ENCODE results near the gene CTAG1A.
"Not testable (repeated sequence)": the region's sequence is repeated elsewhere in the genome, so short reads cannot be mapped to it uniquely, and the experiment has no call there.

DNA sequence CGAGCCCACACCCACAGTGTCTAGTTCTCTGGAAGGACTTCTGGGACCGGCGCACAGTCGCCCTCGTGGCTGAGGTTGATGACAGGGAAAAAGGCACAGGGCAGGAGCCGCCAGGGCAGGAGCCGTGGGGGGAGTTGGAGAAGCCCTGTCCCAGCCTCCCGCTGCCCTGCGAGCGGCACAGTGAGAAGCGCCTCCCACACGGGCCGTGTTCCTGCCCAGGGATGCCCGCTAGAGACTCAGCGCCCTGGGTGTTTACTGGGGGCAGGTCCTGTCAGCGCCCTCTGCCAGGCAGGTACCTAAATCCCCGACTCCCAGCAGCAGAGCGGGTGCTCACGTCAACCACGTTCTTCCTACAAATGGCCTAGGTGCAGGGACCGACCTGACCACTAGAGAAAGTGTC, 26.0 kb upstream of the CTAG1A start:
- TF ChIP-seq, protein P1, sequence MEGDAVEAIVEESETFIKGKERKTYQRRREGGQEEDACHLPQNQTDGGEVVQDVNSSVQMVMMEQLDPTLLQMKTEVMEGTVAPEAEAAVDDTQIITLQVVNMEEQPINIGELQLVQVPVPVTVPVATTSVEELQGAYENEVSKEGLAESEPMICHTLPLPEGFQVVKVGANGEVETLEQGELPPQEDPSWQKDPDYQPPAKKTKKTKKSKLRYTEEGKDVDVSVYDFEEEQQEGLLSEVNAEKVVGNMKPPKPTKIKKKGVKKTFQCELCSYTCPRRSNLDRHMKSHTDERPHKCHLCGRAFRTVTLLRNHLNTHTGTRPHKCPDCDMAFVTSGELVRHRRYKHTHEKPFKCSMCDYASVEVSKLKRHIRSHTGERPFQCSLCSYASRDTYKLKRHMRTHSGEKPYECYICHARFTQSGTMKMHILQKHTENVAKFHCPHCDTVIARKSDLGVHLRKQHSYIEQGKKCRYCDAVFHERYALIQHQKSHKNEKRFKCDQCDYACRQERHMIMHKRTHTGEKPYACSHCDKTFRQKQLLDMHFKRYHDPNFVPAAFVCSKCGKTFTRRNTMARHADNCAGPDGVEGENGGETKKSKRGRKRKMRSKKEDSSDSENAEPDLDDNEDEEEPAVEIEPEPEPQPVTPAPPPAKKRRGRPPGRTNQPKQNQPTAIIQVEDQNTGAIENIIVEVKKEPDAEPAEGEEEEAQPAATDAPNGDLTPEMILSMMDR (IDR thresholded peaks at IDR 0.05 in 2 of 3, conservative IDR thresholded peaks at IDR 0.05 in 1 of 3; ENCODE audit: borderline replicate concordance in 1 of 3, insufficient read depth in 1 of 3, low read depth in 2 of 3, low read length in 2 of 3) = not testable (repeated sequence)
- TF ChIP-seq EZH2 (IDR thresholded peaks at IDR 0.05); YY1 (IDR thresholded peaks at IDR 0.05; ENCODE audit: extremely low read depth, insufficient replicate concordance, low read depth, low read length): not testable (repeated sequence)
- TF ChIP-seq, protein P2, sequence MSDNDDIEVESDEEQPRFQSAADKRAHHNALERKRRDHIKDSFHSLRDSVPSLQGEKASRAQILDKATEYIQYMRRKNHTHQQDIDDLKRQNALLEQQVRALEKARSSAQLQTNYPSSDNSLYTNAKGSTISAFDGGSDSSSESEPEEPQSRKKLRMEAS (IDR thresholded peaks at IDR 0.05) = not testable (repeated sequence)
